ENCODE results near the gene SLC25A12.
"Not testable (repeated sequence)": the region's sequence is repeated elsewhere in the genome, so short reads cannot be mapped to it uniquely, and the experiment has no call there.

The SLC25A12 gene

DNA sequence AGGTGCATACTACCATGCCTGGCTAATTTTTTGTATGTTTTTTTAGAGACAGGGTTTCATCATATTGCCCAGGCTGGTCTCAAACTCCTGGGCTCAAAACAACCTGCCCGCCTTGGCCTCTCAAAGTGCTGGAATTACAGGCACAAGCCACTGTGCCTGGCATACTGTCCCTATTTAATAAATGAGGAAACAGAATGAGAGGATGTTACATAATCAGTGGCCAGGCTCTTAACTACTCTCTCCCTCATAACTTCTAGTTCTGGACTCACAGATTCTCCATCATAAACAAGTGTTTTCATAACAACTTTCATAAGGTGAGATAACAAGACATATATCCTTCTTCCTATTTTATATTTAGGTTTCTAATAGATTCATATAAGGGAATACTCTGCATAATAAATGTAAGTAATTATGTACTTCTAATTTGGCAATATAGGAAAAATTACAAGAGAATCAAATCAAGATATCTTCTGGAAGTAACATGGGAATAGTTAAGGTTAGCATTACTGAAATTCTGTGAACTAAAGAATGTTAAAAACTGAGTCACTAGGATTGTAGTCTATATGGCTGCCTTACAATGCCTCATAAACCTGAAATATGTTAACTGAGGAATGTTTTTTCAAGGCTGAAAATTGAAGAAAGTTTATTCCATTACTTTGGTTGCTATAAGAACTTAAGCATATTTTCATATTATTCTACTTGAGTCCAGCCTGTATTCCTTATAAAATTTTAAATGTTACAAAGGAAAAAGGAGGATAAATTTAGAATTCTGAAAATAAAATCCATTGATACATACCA, 71.3 kb downstream of the SLC25A12 start:
- DNase-seq: no peak

GRCh38 chr2:171819453-171819852, 74.6 kb downstream of the SLC25A12 start:
- no peak for DNase-seq

- DNase-seq: no peak
Observed at GRCh38 chr2:171814883-171815282, 79.2 kb downstream of the SLC25A12 start.

- DNase-seq: no peak
Observed at GRCh38 chr2:171814174-171814573, 79.9 kb downstream of the SLC25A12 start.

GRCh38 chr2:171813729-171814128, 80.3 kb downstream of the SLC25A12 start:
- no peak for DNase-seq

- DNase-seq: no peak
Observed at GRCh38 chr2:171813126-171813525, 80.9 kb downstream of the SLC25A12 start.

- DNase-seq: no peak
Observed at GRCh38 chr2:171811245-171811628, 82.8 kb downstream of the SLC25A12 start.

DNA sequence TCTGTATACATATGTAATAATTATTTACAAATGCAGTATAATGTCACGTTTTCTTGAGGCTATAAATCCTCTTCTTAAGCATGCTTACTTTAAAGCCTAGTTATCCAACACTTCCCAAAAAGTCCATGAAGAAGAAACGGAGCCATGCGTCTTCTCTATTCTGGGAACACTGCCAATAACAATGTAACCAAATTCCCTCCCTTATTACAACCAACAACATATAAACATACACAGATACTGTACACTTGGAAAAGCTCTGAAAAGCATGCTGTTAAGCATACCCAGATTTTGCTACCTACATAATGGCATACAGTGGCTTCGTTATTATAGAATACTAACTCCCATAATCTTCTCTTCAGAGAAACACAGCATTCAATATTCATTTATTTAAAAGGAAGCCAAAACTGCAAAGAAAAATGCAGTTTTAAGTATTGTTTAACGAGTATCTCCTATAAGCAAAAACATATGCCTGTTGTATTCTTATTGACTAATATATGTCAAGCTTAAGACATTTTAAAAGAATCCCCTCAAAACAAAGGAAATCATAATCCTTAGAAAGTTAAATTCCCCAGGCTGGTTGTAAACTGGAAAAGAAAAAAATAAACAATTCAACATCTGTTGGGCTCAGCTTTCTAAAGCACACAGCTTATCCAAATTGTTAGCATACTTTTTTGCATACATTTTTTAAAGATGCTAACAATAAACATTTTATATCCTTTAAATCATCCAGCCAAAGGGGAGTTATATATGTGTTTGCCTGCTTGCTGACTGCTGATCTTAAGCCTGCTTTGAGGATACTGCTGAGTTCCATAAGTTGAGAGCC, 83.4 kb downstream of the SLC25A12 start:
- no peak for DNase-seq

GRCh38 chr2:171808885-171809284, 85.2 kb downstream of the SLC25A12 start:
- DNase-seq: not testable (repeated sequence)

- DNase-seq: no peak
Observed at GRCh38 chr2:171807831-171808393, 86.1 kb downstream of the SLC25A12 start.

GRCh38 chr2:171807119-171807518, 86.9 kb downstream of the SLC25A12 start:
- no peak for DNase-seq

DNA sequence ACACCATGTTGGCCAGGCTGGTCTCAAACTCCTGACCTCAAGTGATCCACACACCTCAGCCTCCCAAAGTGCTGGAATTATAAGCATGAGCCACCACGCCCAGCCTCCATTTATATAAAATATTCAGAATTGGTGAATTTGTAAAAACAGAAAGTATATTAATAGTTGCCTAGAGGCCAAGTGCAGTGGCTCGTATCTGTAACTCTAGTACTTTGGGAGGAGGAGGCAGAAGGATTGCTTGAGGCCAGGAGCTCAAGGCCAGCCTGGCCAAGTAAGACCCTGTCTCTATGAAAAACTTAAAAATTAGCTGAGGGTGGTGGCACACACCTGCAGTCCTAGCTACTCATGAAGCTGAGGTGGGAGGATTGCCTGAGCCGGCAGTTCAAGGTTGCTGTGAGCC, 89.6 kb downstream of the SLC25A12 start:
- DNase-seq: no peak

- DNase-seq: no peak
Observed at GRCh38 chr2:171803757-171804156, 90.3 kb downstream of the SLC25A12 start.

DNA sequence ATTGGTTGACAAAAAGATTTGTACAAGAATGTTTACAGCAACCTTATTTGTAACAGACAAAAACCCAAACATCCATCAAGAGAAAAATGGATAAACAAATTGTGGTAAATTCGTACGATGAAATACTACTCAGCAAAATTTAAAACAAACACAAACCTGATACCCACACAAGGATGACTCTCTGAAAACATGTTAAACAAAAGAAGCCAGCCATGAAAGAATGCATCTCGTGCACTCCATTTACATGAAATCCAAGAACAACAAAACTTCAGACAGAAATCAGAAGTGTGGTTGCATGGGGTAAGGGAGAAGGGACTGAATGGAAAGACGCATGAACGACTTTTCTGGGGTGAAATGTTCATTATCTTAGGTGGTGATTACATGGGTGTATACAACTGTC, 93.4 kb downstream of the SLC25A12 start:
- no peak for DNase-seq

GRCh38 chr2:171798156-171798820, 95.8 kb downstream of the SLC25A12 start:
- DNase-seq: no peak

GRCh38 chr2:171794918-171795317, 99.1 kb downstream of the SLC25A12 start:
- DNase-seq: no peak

DNA sequence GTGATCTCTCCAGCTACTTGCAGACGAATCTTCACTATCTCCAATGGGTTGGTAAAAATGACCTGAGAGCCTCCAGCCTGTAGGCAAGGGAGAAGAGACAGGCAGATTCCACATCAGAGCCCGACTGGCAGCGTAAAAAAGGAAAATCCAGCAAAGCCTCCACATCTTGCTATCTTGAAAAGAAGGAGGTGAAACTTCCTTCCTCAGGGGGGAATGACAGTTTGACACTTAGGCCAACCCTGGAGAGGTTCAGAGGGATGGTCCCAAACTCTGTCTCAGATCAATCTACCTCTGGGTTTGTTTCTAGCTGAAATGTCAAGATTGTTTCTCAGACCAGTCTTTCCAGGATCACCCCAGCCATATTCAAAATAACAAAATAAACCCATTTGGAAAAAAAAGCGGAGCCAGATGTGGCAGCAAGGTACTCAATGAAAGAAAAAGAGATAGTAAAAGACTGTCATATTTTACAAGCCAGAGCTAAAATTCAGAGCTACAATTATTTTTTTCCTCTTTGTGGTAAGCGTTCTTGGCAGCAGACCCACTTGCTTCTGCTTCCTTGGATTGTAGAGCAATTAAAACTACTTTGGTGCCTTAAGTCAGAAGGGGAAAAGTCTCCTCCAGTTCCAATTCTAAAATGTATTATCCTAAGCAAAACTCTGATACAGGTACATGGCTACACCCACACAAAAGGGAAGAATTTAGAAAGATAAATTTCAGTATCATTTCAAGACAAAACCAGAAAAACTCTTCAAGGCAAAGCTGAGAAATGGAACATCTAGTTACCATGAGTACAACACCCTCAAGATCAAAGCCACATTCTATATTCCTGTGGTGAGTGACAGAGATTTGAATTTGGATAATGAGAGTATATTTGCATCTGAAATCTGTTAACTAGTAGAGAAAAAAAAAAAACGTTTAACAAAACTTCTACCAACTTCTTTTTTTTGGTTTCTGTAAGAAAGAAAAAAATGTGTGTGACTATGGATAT, 100.1 kb downstream of the SLC25A12 start:
- no peak for DNase-seq

DNA sequence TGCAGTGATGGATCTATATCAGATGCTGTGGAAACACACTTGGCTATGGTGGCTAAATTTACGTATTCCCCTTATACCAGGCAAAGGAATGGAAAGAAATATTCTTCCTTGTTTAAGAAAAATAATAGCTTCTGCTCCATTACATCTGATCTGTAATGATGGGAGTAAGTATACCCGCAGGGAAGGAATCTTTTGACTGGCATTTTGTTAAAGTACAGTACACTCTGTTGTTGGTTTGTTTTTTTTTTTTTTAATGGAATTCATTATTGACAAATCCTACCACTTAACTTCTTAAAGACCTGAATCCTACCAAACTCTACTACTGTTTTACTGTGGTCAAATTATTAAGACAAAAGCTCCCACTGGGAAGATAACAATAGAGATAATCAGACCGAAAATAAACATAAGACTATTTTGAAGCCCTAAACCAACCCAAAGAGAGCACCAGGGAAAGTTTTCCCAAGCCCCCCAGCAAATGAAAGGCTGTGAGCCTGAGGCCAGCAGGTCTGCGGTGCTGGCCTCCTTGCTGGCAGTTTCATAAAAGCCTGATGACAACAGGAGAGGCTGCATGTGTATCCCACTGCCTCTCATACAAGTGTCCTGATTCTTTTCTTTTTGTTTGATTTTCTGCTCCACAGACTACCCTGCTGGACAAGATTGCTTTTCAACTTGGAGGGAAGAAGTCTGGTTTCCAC, 101.0 kb downstream of the SLC25A12 start:
- DNase-seq: no peak

- no peak for DNase-seq
Observed at GRCh38 chr2:171792157-171792556, 101.9 kb downstream of the SLC25A12 start.

DNA sequence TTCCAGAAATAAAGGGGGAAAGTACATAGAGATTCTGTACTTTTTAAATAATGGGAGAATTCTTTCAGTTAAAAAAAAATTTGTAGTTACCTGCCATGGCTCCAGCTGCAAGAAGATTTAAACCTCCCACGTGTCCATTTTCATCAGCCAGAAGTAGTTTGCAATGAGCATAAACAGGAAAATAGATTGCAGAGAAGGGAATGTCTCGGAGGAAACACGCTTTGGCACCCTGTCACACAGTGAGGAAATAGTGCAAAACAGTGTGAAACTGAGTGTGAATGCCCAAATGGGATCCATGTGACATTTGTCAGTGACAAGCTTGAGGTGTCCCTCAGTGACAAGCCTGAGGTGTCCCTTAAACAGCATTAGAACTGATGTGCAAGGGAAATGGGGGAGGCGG, 102.7 kb downstream of the SLC25A12 start:
- no peak for DNase-seq

DNA sequence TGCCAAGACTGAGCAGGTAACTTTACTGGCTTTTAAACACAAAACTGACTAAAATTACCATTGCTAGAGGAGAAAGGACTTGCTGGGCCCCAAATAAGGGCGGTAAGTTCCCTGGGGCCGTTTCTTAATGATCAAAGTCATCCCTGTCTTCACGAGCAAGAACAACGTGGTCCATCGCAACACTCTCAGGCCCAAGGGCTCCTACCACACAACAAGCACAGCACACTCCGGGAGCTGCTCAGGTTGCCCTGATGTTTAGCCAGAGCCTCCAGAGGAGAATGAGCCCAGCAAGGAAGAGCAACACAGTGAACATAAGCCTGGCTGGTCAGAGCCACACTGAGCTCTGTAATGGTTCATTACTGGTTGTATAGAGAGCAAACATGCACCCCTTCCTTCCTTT, 104.1 kb downstream of the SLC25A12 start:
- no peak for DNase-seq

Measured in activated CD4-positive, alpha-beta T cell treated with anti-CD3 and anti-CD28 coated beads, Interleukin-2, amount 50 U/mL, for 4 hours (primary cell).